Glutamatergic neuron (in vitro differentiated cells): Measurements from ENCODE around the gene GRK6. TPM values are rescaled to one million over a fixed set of nuclear protein-coding genes. Genes with fewer than 3 reads are reported as not detected.

Source experiments
- DNase-seq: peaks from one replicate; pipeline ENCODE4 v3.0.0; 2022
- H3K27ac Mint-ChIP-seq: one replicate; pipeline ENCODE4 v1.8.0; 2020; ENCODE audit warnings: mild to moderate bottlenecking, mixed read lengths, inconsistent platforms; ENCODE audit not compliant: unreplicated experiment
- H3K27me3 Mint-ChIP-seq: one replicate; pipeline ENCODE4 v1.8.0; 2020; ENCODE audit warnings: mild to moderate bottlenecking, moderate library complexity, mixed read lengths, inconsistent platforms; ENCODE audit not compliant: unreplicated experiment
- H3K36me3 Mint-ChIP-seq: one replicate; pipeline ENCODE4 v1.8.0; 2020; ENCODE audit warnings: mild to moderate bottlenecking, mixed read lengths, inconsistent platforms; ENCODE audit not compliant: unreplicated experiment
- H3K4me1 Mint-ChIP-seq: one replicate; pipeline ENCODE4 v1.8.0; 2020; ENCODE audit warnings: mild to moderate bottlenecking, low read depth, mixed read lengths, inconsistent platforms; ENCODE audit not compliant: unreplicated experiment
- H3K4me3 Mint-ChIP-seq: one replicate; pipeline ENCODE4 v1.8.0; 2020; ENCODE audit warnings: mild to moderate bottlenecking, mixed read lengths, inconsistent platforms; ENCODE audit not compliant: unreplicated experiment
- H3K9me3 Mint-ChIP-seq: one replicate; pipeline ENCODE4 v1.8.0; 2020; ENCODE audit warnings: mild to moderate bottlenecking, moderate library complexity, mixed read lengths, inconsistent platforms; ENCODE audit not compliant: unreplicated experiment
- total RNA-seq: library from RNA; stranded (reverse); fragmentation: NEBNext Ultra II Directional; extraction: Animal tissue kit (Norgen Biotek cat#: 25700); gene quantifications from one replicate; pipeline ENCODE4 v1.2.1, GENCODE V29; 2021; ENCODE audit not compliant: unreplicated experiment
- TF ChIP-seq, protein P1 (sequence below): fragments of 200-600 bp; sonication (generic); IDR thresholded peaks from one replicate; pipeline ENCODE4 v1.5.0; 2021; ENCODE audit not compliant: partially characterized antibody, unreplicated experiment

GRK6 gene
- total RNA-seq, 1 donor from 2014 or later, result 43.9 TPM

DNA sequence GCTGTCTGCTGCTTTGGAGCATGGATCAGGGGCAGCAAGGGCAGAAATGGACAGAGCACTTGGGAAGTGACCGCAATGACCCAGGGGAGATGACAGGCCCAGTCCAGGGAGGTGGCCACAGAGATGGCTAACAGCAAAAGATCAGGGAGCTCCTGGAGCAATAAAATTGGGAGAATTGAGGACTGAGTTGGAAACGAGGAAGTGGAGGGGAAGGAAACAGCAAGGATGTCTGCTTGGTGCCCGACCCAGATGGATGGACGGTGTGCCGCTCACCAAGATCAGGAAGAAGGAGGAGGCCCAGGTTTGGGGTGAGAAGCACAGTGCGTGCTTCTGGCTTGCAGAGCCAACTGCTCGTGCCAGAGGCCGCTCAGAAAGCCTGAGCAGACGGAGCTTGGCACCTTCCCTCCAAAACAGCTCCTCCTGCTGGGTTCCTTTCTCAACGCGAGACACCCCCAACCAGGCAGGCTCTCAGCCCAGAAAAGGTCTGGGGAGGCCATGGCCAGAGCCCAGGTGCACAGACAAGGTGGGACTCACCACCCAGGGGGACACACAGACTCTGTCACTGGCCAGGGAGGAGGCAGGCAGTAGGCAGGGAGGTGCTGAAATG lies 44.0 kb upstream of the GRK6 start:
- Mint-ChIP-seq H3K36me3 (no peaks in the 10 kb centered on the region), H3K27me3 (peaks cover 5% of the 10 kb centered on the region), H3K27ac (no peak overlapping the region), H3K4me3 (peak overlapping the region; percentile 20), H3K4me1 (no peaks in the 10 kb centered on the region), H3K9me3 (peaks cover 8% of the 10 kb centered on the region)
- DNase-seq, result no peak
- TF ChIP-seq, protein P1, sequence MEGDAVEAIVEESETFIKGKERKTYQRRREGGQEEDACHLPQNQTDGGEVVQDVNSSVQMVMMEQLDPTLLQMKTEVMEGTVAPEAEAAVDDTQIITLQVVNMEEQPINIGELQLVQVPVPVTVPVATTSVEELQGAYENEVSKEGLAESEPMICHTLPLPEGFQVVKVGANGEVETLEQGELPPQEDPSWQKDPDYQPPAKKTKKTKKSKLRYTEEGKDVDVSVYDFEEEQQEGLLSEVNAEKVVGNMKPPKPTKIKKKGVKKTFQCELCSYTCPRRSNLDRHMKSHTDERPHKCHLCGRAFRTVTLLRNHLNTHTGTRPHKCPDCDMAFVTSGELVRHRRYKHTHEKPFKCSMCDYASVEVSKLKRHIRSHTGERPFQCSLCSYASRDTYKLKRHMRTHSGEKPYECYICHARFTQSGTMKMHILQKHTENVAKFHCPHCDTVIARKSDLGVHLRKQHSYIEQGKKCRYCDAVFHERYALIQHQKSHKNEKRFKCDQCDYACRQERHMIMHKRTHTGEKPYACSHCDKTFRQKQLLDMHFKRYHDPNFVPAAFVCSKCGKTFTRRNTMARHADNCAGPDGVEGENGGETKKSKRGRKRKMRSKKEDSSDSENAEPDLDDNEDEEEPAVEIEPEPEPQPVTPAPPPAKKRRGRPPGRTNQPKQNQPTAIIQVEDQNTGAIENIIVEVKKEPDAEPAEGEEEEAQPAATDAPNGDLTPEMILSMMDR, result no peak

DNA sequence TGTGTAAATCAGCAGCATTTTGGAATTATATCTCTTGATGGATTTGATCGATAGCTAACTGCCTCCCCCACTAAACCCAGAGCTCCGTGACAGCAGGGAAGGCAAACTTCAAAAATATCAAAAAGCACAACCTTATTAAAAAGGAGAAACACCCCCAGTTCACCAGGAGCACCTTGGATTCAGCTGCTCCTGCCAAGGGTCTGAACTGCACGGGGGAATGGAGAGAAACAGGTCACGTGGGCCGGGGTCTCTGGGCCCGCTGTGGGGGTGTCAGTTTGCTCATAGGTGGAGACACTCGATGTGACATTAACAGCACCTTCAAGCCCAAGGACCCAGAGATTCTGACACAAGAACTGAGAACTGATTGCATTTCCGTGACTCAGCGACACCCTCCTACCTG lies 43.3 kb upstream of the GRK6 start:
- H3K9me3 Mint-ChIP-seq, result peaks cover 10% of the 10 kb centered on the region
- TF ChIP-seq, protein P1, result no peak
- H3K27ac Mint-ChIP-seq, result no peak overlapping the region
- DNase-seq, result no peak
- H3K36me3 Mint-ChIP-seq, result no peaks in the 10 kb centered on the region
- no peaks in the 10 kb centered on the region for H3K4me1 Mint-ChIP-seq
- no peak overlapping the region for H3K4me3 Mint-ChIP-seq
- H3K27me3 Mint-ChIP-seq, result peaks cover 5% of the 10 kb centered on the region

DNA sequence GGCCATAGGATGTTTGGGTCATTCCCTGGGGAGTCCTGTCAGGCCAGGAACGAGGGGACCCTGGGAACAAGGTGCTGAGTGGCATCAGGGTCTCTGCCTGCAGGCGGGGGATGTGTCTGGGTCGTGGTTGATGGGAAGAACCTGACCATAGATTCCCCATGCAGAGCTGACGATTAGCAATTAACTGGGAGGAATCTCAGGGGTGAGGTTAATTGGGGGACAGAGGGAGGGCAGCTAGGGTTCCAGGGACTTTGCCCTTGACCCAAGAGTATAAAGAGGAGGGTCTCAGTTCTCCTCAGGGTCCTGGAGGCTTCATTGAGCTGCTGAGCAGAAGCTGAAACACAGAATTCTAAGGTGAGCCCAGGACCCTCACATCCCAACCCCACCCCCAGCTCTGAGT lies 42.3 kb upstream of the GRK6 start, which contains the start of gene SLC34A1:
SLC34A1 (plus strand) TSS at position 301 of the 400 bp plus-strand sequence. CDS start 1,308 bp downstream, outside the sequence.
- no peaks in the 10 kb centered on the region for H3K4me1 Mint-ChIP-seq
- no peak within 1 kb of the TSS for H3K27ac Mint-ChIP-seq
- no peak for DNase-seq
- TF ChIP-seq, protein P1, result no peak
- H3K4me3 Mint-ChIP-seq, result no peak within 1 kb of the TSS
- peaks cover 9% of the 10 kb centered on the region for H3K27me3 Mint-ChIP-seq
- no peaks in the 10 kb centered on the region for H3K36me3 Mint-ChIP-seq
- H3K9me3 Mint-ChIP-seq, result peaks cover 10% of the 10 kb centered on the region

DNA sequence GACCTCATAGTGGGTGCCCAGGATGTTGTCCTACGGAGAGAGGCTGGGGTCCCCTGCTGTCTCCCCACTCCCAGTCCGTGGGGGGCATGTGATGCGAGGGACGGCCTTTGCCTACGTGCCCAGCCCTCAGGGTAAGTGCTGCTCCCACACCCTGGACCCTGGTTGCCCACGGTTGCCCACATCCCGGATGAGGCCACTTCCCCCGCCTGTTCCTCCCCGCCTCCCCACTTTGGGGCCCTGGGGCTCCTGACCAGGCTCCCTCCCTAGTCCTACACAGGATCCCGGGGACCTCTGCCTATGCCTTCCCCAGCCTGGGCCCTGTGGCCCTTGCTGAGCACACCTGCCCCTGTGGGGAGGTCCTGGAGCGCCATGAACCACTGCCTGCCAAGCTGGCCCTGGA lies 40.8 kb upstream of the GRK6 start:
- Mint-ChIP-seq H3K9me3 (peaks cover 10% of the 10 kb centered on the region), H3K4me1 (peaks cover 7% of the 10 kb centered on the region), H3K27ac (no peak overlapping the region), H3K27me3 (peaks cover 15% of the 10 kb centered on the region), H3K4me3 (no peak overlapping the region), H3K36me3 (no peaks in the 10 kb centered on the region)
- DNase-seq, result no peak
- TF ChIP-seq, protein P1, result no peak

DNA sequence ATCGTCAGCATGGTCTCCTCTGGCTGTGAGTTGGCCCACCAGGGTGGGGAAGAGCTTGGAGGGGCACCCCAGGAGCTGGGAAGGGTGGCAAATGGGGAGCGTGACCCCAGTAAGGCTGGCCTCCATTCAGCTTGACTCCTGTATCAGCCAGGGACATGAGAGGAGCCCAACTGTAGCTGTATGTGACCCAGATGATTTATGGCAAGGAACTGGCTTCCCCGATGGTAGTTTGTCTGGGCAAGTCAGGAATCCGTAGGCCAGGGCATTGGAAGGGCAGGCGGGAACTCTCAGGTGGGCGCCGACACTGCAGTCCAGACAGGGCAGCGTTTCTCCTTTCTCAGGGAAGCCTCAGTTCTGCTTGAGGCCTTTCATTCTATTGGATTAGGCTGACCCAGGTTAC lies 39.9 kb upstream of the GRK6 start:
- no peaks in the 10 kb centered on the region for H3K36me3 Mint-ChIP-seq
- DNase-seq, result no peak
- TF ChIP-seq, protein P1, result no peak
- H3K4me3 Mint-ChIP-seq, result no peak overlapping the region
- H3K9me3 Mint-ChIP-seq, result peaks cover 8% of the 10 kb centered on the region
- H3K27ac Mint-ChIP-seq, result no peak overlapping the region
- H3K4me1 Mint-ChIP-seq, result peaks cover 7% of the 10 kb centered on the region
- peaks cover 15% of the 10 kb centered on the region for H3K27me3 Mint-ChIP-seq
